HG02852 (cell line): Measurements from ENCODE around the gene DGKG.
A peak's percentile ranks its signal among the peaks of the same experiment; 100 is the strongest.

ENCODE experiments used
- ATAC-seq: cut with Tn5 transposase; IDR thresholded peaks from one replicate; pipeline ENCODE4 v1.9.1; 2021; ENCODE audit warnings: mild to moderate bottlenecking, moderate library complexity; ENCODE audit not compliant: unreplicated experiment

The DGKG gene

GRCh38 chr3:186216900-186217819, 144.9 kb downstream of the DGKG start:
- peak; percentile 9 for ATAC-seq

DNA sequence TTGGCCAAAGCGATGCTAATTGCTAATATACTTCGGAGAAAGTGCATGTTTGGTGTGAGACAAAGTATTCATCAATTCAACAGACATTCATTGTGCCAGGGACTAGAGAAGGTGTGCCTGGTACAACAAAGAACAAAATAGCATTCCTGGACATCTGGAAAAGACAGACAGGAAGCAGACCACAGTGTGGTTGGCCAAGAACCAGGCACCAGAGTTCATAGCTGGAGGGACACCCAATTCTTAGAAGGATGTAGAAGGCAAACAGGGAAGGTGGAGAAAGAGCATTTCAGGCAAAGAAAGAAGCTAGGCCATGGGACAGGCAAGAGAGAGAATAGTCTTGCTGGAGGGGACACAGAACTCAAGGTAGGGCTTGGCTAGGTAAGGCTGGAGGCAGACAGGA, 147.4 kb downstream of the DGKG start:
- ATAC-seq: no peak

DNA sequence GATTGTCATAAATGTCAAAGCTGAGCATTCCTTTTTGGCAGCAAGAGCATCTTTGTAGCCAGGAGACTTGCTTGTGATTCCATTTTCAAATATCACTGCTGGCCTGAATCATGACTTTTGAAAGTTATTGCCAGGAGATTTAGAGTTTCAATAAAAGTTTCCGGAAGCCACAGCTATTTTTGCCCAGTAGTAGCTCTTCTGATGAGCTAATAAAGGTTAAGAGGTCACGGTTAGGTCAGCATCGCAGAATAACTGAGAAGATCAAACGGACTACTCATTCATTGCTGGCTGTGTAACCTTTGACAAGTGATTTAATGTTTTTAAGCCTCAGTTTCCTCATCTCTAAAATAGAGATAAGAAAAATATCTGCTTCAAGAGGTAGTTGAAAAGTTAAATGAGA, 148.1 kb downstream of the DGKG start:
- no peak for ATAC-seq

DNA sequence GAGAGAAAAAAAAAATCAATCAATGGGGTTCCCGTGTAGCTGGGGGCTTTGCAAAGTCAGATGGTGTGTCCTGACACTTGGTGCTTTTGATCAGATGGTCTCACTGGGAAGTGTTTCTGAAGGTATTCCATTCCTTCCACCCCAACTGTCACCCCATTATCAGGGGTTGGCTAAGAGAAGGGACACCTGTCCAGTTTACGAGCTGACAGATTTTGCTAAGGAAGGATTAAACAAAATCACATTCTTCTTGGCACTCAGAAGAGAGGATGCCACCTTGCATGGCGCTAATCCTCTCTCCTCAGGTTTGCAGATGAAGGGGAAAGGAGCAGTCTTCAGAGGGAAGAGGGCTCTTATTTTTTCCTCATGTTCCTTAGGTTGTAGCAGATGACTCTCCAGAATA, 149.4 kb downstream of the DGKG start:
- no peak for ATAC-seq

GRCh38 chr3:186210852-186211500, 151.1 kb downstream of the DGKG start:
- ATAC-seq: no peak

- no peak for ATAC-seq
Observed at GRCh38 chr3:186209810-186210752, 152.0 kb downstream of the DGKG start.

DNA sequence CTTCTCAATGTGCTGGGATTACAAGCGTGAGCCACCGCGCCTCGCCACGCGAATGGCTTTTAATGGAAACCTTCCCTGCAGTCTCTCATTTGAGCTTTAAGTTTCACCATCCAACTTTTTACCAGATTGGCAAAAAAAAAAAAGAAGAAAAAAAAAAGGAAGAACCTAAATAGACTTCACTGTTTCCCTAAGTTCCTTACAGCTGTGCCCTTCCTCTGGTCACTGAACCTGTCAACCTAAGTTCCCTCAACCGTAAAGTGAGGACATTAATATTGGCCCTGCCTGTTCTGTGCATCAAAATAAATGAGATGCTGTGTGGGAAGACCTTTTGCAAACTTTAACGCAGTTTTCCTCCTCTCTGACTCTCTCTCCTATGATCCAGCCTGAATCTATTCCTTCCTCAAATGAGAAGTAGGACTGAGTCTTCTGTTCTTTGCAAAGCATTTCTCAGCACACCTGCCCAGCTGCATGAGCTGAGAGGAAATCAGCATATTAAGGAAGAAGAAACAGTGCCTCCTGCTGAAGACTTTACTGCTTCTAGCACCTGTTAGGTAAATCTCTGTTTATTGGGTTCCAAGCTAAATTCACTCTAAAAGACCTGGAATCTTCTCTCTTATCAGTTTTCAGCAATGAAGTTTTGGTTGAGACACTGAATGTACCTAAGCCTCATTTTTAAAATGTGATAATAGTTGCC, 153.6 kb downstream of the DGKG start:
- no peak for ATAC-seq

- ATAC-seq: no peak
Observed at GRCh38 chr3:186207515-186207914, 154.5 kb downstream of the DGKG start.

DNA sequence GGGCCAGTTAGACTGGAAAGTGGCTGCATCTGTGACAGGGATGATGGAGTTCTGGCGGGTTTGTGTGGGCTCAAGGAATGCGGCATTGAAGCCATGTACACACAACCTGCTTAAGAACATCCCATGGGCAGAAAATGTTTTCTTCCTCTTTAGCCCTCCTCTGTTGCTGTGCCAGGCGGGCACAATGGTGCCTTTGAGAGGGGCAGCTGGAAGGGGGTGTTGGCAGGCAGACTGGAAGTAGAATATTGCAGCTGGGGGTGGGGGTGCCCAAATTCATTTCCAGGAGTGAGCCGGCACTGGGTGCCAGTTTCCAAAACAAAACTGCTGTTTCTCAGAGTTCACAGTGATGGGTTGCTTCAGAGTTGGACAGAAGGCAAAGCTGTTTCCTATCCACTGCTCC, 161.3 kb downstream of the DGKG start:
- no peak for ATAC-seq

DNA sequence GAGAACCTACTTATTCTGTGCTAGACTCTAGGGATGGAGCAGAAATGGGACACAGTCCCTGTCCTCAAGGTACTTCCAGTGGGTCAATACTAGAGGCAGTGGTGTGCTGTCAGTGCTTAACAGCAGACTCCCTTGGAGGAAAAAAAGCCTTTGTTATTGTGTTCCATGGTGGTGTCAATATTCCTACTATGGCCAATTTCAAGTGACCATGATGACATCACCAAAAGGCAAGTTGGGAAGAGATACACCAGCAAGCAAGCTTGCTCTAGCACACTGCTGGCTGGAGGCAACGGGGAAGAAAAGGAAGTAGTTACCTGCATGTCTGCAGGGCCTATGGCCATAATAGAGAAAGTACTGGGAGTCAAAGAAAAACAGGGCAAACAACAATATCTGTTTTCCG, 163.6 kb downstream of the DGKG start:
- no peak for ATAC-seq

DNA sequence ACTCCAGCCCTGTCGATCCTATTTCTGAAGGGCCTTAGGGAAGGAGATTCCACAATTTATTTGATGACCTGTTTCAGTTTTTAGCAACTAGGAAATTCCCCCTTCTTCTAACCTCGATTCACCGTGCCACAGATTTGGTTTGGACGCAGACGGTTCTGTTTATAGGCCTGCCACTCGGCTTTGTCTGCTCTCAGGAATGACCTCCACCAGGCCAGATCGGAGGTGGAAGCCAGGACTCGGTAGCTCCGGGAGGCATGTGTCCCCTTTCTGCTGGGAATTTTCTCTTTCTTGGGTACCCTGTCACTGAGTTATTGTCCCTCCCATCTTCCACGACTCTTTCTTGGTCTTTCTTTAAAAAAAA, 167.6 kb downstream of the DGKG start:
- no peak for ATAC-seq

GRCh38 chr3:186193534-186194450, 168.2 kb downstream of the DGKG start:
- ATAC-seq: no peak

- ATAC-seq: no peak
Observed at GRCh38 chr3:186192823-186193222, 169.2 kb downstream of the DGKG start.

DNA sequence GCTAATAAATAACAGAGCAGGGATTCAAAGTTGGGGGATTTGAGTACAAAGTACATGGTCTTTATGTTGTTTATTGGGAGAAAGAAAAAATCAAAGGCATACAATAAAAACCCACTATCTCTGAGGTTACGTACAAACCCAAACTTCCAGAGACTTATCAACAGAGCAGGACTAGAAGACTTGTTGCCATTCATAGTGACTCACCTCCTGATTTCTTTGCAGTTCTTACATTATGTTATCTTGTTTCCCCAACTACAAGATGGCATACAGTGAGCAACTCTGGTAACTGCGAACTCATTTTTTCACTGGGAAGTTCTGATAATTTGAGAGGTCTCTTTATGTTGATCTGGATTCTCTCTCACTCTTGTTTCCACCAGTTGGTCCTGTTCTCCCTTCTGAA, 172.5 kb downstream of the DGKG start:
- ATAC-seq: no peak

- no peak for ATAC-seq
Observed at GRCh38 chr3:186187401-186188275, 174.4 kb downstream of the DGKG start.

GRCh38 chr3:186185194-186185787, 176.7 kb downstream of the DGKG start:
- no peak for ATAC-seq

DNA sequence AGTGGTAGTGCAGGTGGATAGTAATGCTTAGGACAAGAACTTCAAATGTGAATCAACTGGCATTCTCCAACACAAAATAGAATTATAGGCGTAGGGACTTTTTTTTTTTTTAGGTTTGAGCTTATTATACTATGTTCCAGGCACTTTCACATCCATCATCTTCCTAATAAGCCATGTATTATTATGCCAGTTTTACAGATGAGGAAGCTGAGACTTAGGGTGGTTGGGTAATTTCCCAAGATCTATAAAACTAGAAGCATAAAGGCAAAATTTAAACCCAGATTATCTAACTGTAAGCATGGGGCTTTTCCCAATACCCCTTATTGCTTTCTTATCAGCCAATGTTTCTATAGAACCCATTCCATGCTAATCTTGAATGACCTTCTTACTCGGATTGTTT, 178.0 kb downstream of the DGKG start:
- no peak for ATAC-seq

DNA sequence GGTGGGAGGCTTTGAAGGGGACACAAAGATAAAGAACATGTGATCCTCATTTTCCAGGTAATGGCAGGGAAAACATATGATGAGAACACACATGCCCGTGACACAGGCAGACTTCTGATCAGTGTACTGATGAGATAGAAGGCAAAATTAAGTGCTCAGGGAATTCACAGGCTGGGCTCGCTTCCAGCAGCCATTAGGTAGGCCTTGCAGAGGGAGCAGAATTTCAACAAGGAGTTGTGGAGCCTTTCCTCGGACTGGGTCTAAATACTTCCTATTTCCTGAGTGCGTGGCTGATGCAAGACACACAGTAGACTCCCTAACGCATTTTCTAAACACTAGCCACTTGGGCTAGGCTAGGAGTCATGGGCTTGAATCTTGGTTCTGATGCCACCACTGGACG, 179.2 kb downstream of the DGKG start:
- ATAC-seq: no peak
